Measurements from ENCODE around the gene CSTF1.
"Not testable (repeated sequence)": the region's sequence is repeated elsewhere in the genome, so short reads cannot be mapped to it uniquely, and the experiment has no call there.

CSTF1 gene

GRCh38 chr20:56388882-56389281, 3.6 kb upstream of the CSTF1 start:
- H3K9me3 ChIP-seq, result no peaks in the 10 kb centered on the region
- H3K36me3 ChIP-seq, result no peaks in the 10 kb centered on the region
- TF ChIP-seq CTCF (IDR thresholded peaks at IDR 0.05), result no peak
- H3K27ac ChIP-seq, result no peak overlapping the region
- H3K4me1 ChIP-seq, result peaks cover 0 to 15% (median 14%) of the 10 kb centered on the region in 4 donors
- intact Hi-C loops (cut with DNase I; ENCODE audit: low total_unique reads), result no loop called here
- no peaks in the 10 kb centered on the region for H3K27me3 ChIP-seq
- H3K4me3 ChIP-seq, result no peak overlapping the region
- no peak for DNase-seq

- H3K27ac ChIP-seq, result no peak overlapping the region
- DNase-seq, result no peak
- intact Hi-C loops (cut with DNase I; ENCODE audit: low total_unique reads), result loop anchor here (5.0 kb wide), 1 partner anchor 82 kb away; no protein-coding TSS in a partner anchor
These were observed 2.6 kb upstream of the CSTF1 start for GRCh38 chr20:56389807-56390206.

GRCh38 chr20:56390396-56390795, 2.0 kb upstream of the CSTF1 start:
- not testable (repeated sequence) for H3K36me3 ChIP-seq, H3K27ac ChIP-seq, DNase-seq, H3K4me3 ChIP-seq, H3K9me3 ChIP-seq, H3K27me3 ChIP-seq
- intact Hi-C loops (cut with DNase I; ENCODE audit: low total_unique reads), result loop anchor here (5.0 kb wide), 1 partner anchor 82 kb away; no protein-coding TSS in a partner anchor
- H3K4me1 ChIP-seq, result peaks cover 0 to 21% (median 19%) of the 10 kb centered on the region in 4 donors

More at GRCh38 chr20:56389807-56390206, 2.6 kb upstream of the CSTF1 start:
- Histone ChIP-seq H3K9me3 (no peaks in the 10 kb centered on the region), H3K36me3 (no peaks in the 10 kb centered on the region), H3K4me3 (no peak overlapping the region), H3K27me3 (no peaks in the 10 kb centered on the region), H3K4me1 (peaks cover 0 to 21% (median 19%) of the 10 kb centered on the region in 4 donors)
- no peak for TF ChIP-seq CTCF (IDR thresholded peaks at IDR 0.05)

GRCh38 chr20:56391037-56391436, 1.4 kb upstream of the CSTF1 start:
- Histone ChIP-seq H3K4me1 (peaks cover 0 to 21% (median 19%) of the 10 kb centered on the region in 4 donors), H3K27ac (peak overlapping the region in 1 of 2 donors; percentile 81), H3K27me3 (no peaks in the 10 kb centered on the region), H3K36me3 (peaks cover 7 to 9% (median 8%) of the 10 kb centered on the region in 3 donors), H3K4me3 (peak overlapping the region; percentile 61 to 89), H3K9me3 (no peaks in the 10 kb centered on the region)
- no peak for DNase-seq
- intact Hi-C loops (cut with DNase I; ENCODE audit: low total_unique reads), result loop anchor here (5.0 kb wide), 1 partner anchor 81 kb away; no protein-coding TSS in a partner anchor
- TF ChIP-seq CTCF (IDR thresholded peaks at IDR 0.05), result no peak

GRCh38 chr20:56391596-56392131, 781 bp upstream of the CSTF1 start:
- H3K4me3 ChIP-seq, result peak overlapping the region; percentile 61 to 89
- no peak for DNase-seq
- H3K36me3 ChIP-seq, result peaks cover 11 to 15% (median 15%) of the 10 kb centered on the region in 3 donors
- intact Hi-C loops (cut with DNase I; ENCODE audit: low total_unique reads), result loop anchor here (5.0 kb wide), 1 partner anchor 81 kb away; no protein-coding TSS in a partner anchor
- H3K4me1 ChIP-seq, result peaks cover 0 to 21% (median 19%) of the 10 kb centered on the region in 4 donors
- H3K9me3 ChIP-seq, result no peaks in the 10 kb centered on the region
- no peaks in the 10 kb centered on the region for H3K27me3 ChIP-seq
- no peak for TF ChIP-seq CTCF (IDR thresholded peaks at IDR 0.05)
- peak overlapping the region; percentile 81 to 89 for H3K27ac ChIP-seq

GRCh38 chr20:56392881-56393482, 537 bp downstream of the CSTF1 start:
- no peak for DNase-seq
- intact Hi-C loops (cut with DNase I; ENCODE audit: low total_unique reads), result loop anchor here (5.0 kb wide), 1 partner anchor 79 kb away; no protein-coding TSS in a partner anchor
- TF ChIP-seq CTCF (IDR thresholded peaks at IDR 0.05), result no peak
- H3K9me3 ChIP-seq, result no peaks in the 10 kb centered on the region
- peaks cover 0 to 21% (median 19%) of the 10 kb centered on the region in 4 donors for H3K4me1 ChIP-seq
- H3K27me3 ChIP-seq, result no peaks in the 10 kb centered on the region
- peak overlapping the region; percentile 81 to 89 for H3K27ac ChIP-seq
- peak overlapping the region; percentile 61 to 89 for H3K4me3 ChIP-seq
- H3K36me3 ChIP-seq, result peaks cover 24 to 28% (median 28%) of the 10 kb centered on the region in 3 donors
